GM19043 (cell line): ENCODE measurements around the gene VPS13A.
"Not testable (repeated sequence)": the region's sequence is repeated elsewhere in the genome, so short reads cannot be mapped to it uniquely, and the experiment has no call there.

ENCODE experiments used
- ATAC-seq: cut with Tn5 transposase; IDR thresholded peaks from one replicate; pipeline ENCODE4 v1.9.1; 2021; ENCODE audit warnings: low read depth; ENCODE audit not compliant: unreplicated experiment

The VPS13A gene

DNA sequence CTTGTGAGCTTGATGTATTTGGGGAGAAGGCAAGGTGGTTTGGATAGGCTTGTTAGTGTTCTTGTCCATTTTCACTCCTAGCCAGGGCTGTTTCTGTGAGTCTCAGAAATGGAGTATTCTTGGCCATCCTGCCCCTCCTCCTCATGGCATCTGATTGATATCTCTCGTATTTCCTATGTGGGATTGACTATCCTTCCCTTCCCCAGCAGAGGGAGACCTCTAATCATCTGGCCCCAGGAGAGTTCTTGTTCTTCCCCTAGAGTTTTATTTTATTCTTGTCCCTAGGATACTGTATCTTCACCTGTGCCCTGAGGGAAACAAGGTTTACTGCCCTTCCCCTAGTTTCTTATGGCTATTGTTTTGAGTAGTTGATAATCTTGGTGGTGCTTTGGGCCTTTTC is 114.4 kb downstream of the VPS13A start:
- ATAC-seq = no peak

DNA sequence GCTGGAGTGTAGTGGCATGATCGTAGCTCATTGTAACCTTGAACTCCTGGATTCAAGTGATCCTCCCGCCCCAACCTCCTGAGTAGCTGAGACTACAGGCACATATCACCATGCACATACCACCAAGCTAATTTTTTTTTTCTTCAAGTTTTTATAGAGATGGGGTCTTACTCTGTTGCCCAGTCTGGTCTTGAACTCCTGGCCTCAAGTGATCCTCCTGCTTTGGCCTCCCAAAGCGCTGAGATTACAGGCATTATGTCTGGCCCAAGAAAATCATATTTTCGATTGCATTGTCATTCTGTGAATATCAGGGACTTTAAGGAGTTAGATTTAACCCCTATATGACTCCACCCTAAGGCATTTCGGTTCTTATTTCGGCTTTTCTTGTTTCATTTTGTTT is 116.6 kb downstream of the VPS13A start:
- ATAC-seq = no peak

DNA sequence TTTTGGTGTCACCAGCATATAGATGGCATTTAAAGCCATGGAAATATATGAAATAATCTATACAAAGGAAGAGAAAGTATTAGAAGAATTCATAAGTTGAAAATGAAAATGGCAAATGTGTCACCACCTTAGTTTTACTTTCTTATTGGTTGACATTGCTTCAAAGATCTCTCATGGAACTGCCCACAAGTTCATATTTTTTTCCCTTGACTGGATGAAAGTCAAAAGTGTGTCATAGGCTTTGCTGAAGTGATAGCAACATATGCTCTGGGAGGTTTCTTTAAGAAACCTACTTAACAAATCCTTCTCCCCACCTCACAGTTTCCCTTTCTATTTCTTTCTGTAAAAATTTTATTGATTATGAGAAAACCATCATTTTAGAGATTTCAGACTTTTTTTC is 127.2 kb downstream of the VPS13A start:
- ATAC-seq = no peak

DNA sequence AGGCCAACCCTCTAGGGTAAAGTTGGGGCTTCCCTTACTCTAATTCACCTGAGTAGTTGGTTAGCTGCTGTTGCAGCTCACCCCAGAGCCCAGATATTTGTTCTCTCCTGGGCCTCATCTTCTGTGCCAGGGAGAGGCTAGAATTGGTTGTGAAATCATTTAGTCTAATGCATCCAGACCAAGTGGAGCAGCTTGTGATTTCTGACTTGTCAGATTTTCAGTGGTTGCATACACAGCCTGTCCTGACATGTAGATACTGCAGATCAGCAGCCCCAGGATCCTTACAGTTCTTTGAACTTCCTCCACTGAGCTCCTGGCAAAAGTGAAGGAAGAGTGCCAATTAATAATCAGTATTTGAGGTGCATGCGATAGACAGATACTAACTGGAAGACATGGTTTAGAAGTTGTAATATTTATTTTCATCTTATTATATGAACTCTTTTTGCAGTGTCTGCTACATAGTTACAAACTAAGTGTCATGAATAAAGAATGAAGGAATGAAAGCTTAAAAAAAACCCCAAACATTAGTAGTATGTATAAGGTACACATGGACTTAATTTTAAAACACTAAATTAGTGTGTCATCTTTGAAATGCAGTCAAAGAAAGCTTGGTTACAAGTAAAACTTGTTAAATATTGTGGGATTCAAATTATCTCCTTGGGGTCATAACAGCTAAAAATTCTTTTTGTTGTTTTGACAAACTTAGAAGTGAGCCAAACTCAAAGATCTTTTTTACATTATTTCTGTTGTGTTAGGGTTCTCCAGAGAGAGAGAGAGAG is 128.5 kb downstream of the VPS13A start:
- ATAC-seq = no peak

DNA sequence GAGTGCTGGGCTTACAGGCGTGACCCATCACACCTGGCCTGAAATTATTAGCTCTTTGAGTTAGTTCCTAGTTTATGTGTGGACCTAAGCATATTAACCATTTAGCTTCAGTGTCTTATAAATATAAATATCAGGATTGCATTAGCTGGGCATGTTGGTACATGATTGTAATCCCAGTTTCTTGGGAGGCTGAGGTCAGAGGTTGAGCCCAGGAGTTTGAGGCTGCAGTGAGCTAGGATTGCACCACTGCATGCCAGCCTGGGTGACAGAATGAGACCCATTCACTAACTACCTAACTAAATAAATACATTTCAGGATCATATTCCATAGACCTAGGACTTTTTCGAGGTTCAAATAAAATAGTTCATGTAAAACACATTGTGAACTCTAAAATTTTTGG is 129.8 kb downstream of the VPS13A start:
- ATAC-seq = no peak

DNA sequence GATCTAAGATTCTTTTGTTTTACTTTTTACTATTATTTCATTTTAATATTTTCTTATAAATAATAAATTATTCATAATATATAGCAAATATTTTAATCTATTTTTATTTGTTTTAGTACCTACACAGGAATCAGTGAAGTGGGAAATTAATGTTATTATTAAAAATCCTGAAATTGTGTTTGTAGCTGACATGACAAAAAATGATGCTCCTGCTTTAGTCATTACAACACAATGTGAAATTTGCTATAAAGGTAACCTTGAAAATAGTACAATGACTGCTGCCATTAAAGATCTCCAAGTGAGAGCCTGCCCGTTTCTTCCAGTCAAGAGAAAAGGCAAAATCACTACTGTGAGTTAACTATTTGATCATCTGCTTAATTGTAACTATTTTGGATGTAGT is 138.7 kb downstream of the VPS13A start:
- ATAC-seq = no peak

DNA sequence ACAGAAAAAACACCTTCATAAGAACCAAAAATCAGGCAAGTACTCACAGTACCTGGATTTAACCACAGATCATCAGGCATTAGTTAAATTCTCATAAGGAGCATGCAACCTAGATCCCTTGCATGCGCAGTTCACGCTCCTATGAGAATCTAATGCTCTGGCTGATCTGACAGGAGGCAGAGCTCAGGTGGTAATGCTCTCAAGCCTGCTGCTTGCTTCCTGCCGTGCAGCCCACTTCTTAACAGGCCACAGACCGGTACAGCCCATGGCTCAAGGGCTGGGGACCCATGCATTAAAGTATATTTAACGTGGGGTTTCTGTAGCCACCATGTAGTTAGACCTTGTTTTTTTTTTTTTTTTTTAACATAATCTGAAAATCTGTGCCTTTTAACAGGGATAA is 147.7 kb downstream of the VPS13A start:
- ATAC-seq = no peak

DNA sequence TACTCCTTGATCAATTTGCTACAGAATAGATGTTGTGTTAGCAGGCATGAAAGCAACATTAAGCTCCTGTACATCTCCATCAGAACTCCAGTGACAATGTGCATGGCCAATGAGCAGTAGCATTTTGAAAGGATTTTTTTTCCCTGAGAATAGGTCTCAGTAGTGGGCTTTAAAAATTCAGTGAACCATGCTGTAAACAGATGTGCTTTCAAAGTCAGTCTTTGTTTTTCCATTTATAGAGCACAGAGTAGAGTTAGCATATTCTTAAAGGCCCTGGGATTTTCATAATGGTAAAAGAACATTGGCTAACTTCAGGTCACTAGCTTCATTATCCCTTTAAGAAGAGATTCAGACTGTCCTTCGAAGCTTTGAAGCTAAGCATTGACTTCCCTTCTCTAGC is 150.8 kb downstream of the VPS13A start:
- no peak for ATAC-seq

DNA sequence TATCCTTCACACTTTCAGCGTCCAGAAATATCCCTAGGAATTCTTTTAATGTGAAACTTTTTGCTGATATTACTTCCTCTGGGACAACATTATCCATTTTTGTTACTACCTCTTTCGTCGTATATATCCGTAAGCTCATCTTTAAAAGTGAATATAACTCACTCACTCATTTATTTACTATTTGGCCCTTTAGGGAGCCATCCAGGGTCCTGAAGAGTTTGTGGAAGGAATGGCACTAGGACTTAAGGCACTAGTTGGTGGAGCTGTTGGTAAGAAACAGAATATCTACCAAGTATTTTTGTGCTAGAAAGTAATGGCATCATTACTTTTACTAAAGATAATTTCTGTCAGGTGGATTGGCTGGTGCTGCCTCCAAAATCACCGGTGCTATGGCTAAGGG is 192.7 kb downstream of the VPS13A start:
- ATAC-seq = no peak

DNA sequence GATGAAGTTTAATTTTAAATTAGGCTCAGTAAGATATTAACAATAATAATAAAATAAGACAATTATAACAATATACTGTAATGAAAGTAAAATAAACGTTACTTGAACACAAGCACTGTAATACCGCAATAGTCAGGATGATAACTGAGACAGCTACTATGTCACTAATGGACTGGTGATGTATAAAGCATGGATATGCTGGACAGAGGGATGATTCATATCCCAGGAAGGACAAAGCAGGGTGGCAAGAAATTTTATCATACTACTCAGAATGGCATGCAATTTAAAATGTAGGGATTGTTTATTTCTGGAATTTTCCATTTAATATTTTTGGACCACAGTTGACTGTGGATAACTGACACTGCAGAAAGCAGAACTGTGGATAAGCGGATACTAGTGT is 196.9 kb downstream of the VPS13A start:
- ATAC-seq = no peak

DNA sequence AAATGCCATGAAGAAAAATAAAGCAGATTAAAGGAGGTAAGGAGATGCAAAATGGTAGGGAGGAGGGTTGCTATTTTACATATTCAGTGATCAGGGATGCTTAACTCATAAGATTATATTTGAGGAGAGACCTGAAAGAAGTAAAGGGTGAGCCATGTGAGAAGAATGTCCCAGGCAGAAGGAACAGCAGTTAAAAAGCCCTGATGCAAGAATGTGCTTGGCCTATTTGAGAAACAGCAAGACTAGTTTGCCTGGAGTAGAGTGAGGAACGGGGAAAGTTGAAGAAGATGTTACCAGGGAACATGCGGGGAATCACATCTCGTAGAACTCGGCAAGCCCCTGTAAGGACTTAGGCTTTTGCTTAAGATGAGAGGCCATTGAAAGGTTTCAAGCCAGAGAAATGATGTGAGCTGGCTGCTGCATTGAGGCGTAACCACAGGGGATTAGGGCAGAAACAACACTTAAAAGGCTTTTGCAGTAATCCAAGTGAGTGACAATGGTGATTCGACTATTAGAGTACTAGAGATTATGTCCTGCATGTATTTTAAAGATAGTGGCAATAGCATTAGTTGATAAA is 198.7 kb downstream of the VPS13A start:
- no peak for ATAC-seq

DNA sequence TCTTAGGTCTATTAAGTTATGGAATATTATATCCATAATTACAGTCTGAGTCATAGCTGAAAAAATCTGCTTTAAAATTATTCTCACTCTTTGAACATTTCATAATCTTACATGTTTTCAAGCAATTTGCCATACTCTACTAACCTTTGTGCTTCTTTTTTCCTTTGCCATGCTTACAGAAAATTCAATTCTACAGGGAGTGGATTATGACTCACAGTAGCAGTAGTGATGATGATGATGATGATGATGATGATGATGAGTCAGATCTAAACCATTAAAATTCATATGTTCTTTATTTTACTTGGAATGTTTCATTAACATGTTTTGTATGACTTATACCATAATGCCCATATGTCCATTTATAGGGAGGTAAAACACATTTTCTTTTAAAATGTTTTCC is 207.1 kb downstream of the VPS13A start:
- no peak for ATAC-seq

DNA sequence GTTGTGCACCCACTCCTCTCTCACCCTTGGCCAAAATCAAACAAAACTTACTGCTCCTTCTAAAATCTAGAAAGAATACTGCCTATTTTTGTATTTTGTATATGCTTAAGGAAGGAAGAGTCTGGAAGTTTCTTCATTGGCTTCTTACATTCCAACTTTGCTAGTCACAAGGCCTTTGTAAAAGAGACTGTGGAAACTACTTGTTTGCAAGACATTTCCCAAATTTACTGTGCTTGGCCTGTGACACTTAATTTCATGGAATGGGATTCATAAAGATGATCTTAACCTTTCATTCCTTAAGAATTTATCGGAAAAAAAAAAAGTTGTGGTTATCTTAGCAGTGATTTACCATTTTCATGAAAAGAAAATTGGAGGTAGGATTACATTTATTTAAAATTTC is 208.9 kb downstream of the VPS13A start:
- no peak for ATAC-seq

DNA sequence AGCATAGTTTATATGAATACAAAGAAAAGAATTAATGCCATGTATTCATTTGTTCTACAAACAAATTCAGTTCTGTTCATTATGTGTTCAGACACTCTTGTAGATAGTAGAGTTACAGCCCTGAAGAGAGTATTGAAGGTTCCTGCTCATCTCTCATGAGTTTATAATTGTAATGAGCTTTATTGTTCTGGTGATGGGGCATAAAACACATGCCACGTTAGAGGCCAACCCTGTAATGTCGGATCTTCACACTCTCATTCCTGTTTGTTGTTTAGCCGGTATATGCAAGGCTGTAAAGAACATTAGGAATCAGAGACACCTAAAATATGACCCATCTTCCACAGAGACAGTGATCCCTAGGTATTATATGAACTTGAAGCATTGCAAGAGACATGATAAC is 214.5 kb downstream of the VPS13A start:
- no peak for ATAC-seq

DNA sequence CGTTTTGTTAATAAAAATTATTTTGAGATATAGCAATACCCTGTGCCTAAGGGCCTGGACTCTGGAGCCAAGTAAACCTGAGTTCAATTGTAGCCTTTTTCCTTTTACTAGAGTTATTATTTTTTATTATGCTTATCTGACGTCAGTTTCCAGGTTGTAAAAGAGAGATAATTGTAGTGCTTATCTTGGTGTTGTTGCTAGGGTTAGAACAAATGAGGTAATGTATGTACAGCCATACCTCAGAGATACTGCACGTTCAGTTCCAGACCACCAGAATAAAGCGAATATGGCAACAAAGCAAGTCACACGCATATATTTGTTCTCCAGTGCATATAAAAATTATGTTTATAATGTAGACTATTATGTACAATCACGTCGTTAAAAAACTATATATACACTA is 215.0 kb downstream of the VPS13A start:
- no peak for ATAC-seq

DNA sequence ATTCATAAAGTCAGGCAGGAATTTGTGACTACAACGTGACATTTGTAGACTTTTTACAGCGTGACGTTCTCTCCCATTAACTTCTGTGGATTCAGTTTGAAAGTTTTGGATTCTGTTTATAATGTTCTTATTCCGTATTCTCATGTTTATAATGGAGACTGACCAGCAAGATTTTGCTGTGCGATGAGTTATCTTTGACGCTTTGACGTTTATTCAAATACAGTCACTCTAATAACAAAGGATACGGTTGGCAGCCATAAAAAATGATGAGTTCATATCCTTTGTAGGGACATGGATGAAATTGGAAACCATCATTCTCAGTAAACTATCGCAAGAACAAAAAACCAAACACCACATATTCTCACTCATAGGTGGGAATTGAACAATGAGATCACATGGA is 221.2 kb downstream of the VPS13A start:
- not testable (repeated sequence) for ATAC-seq

DNA sequence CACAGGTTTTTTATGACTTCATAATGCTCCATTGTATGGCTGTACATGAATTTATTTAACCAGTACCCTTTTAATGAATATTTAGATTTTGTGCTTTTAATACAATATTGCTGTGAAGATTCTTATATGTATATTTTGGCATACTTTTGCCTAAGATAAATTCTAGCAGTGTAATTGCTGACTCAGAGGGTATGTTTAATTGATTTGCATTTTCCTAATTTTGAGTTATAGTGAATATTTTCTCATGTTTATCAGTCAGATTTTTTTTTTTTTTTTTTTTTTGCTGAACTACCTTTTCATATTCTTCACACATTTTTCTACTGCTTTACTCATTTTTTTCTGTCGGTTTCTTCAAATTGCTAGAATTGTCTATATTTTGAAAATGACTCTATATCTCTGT is 222.6 kb downstream of the VPS13A start:
- no peak for ATAC-seq

DNA sequence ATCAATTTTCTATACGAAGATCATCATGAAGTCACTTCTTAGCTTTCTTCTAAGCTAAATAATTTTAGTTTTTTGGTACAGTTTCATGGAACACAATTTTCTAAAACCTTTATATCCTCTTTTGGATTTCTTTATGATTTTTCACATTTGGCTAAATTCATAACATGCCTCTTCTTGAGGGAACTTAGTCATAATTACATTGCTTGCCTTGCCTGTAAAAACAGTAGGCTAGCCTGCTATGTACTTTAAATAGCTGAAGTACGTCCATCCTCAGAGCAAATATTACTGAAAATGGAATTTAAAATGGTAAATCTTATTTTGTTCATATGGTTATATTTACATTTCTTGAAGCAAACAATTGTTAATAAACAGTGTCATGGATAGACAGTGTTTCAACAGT is 225.0 kb downstream of the VPS13A start:
- ATAC-seq = no peak

DNA sequence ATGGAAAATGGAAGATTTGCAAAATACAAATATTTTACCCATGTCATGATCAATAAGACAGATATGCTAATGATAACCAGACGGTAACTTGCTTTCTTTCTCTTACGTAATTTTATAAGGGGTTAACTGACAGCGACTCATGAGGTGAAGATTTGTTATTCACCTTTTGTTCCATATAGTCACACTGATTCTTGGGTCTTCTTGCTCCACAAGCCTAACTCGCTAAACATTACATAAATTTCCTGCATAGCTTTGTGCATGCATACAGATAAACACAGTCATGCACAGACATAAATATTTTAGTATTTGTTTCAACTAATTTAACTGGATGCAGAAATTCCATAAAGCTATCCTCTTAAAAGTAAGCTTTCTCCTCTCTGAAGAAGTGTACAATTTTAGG is 225.9 kb downstream of the VPS13A start:
- no peak for ATAC-seq

DNA sequence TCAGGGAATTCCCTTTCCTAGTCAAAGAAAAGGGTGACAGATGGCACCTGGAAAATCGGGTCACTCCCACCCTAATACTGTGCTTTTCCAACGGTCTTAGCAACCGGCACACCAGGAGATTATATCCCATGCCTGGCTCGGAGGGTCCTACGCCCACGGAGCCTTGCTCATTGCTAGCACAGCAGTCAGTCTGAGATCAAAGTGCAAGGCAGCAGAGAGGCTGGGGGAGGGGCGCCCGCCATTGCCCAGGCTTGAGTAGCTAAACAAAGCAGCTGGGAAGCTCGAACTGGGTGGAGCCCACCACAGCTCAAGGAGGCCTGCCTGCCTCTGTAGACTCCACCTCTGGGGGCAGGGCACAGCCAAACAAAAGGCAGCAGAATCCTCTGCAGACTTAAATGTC is 231.2 kb downstream of the VPS13A start:
- not testable (repeated sequence) for ATAC-seq

DNA sequence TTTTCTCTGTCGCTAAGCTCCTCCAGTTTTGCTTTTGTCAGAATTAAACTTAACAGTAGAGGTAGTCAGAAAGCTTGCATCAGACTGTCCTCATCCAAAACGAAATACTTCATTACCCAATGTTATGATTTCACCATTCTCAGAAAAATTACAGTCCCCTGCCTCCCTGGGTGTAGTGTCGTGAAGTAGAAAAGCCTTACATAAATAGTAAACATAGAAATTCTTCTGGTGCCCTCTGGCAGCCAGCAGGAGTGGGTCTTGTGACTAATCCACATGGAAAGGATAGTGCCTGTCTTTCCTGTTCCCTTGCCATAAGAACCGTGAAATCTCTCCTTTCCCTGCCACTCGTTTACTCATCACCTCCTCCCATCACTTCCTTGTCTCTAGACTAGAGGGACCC is 240.2 kb downstream of the VPS13A start:
- no peak for ATAC-seq

DNA sequence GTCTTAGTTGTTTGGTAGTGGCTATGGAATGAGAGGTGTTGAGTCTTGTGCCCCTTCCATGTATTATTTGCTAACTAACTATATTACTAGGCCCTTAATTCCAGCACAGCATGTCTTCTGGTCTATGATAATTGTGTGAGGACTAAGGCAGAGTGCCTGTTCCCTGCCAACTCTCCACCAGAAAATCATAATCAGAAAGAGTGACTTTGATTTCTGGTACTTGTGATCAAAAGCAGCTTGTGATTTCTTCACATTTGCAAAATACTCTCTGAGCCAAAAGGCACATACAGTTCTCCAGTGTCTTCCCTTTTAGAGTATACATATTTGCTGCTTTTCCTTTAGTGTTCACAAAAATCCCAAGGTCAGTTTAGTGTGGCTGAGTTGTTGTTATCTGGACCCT is 240.9 kb downstream of the VPS13A start:
- no peak for ATAC-seq

DNA sequence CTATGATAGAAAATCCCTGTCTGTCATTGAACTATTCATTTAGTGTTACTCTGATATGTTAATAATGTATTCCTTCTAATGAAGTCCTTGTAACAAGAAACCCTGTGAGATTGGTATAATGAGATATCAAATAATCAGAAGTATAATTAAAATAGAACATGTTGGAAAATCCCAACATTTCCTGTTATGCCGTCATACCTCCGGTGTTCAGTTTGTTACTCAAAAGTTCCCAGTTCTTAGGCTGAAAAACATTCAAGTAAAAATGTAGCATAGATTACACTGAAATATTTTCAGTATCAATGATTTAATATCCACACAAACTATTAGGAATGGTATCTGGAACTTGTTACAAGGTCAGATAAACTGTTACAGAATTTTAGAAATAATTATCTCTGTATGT is 243.3 kb downstream of the VPS13A start:
- ATAC-seq = no peak
